Tibial artery (tissue), 4 donors: ENCODE data around the gene SREBF1.

Experiments
- DNase-seq, 2 donors: peaks; one replicate each; pipeline ENCODE4 v3.0.0-alpha.2; 2019
- H3K27ac ChIP-seq, 2 donors: fragments of 200-600 bp; sonication (generic) in 1 of 2; 1 replicate in 1 of 2; 2 replicates in 1 of 2; pipeline ENCODE4 v1.5.1; 2018 to 2019; ENCODE audit warnings: mild to moderate bottlenecking in 1 of 2
- H3K27me3 ChIP-seq, 2 donors: fragments of 200-600 bp; sonication (generic) in 1 of 2; one replicate each; pipeline versions ENCODE4 v1.5.1 to v1.6.0; 2016 to 2019
- H3K36me3 ChIP-seq, 3 donors: fragments of 200-600 bp; sonication (generic) in 2 of 3; one replicate each; pipeline ENCODE4 v1.5.1; 2016 to 2019; ENCODE audit warnings: mild to moderate bottlenecking in 2 of 3
- H3K4me1 ChIP-seq, 4 donors: fragments of 200-600 bp; sonication (generic) in 2 of 4; 1 replicate in 3 of 4; 2 replicates in 1 of 4; pipeline ENCODE4 v1.5.1; 2016 to 2019
- H3K4me3 ChIP-seq, 2 donors: fragments of 200-600 bp; sonication (generic) in 1 of 2; 1 replicate in 1 of 2; 2 replicates in 1 of 2; pipeline ENCODE4 v1.5.1; 2018 to 2019; ENCODE audit warnings: mild to moderate bottlenecking in 2 of 2
- H3K9me3 ChIP-seq, 3 donors: fragments of 200-600 bp; sonication (generic) in 1 of 3; one replicate each; pipeline ENCODE4 v1.5.1; 2016 to 2019
- intact Hi-C: fragments of 100-400 bp; cut with DNase I; formaldehyde crosslinking; loops from one replicate; pipeline ENCODE4 v1.15.0; 2023; ENCODE audit warnings: low total_unique reads
- TF ChIP-seq, protein P1 (sequence below), 2 experiments: fragments of 200-600 bp in 1 of 2; fragments of 450-650 bp in 1 of 2; IDR thresholded peaks; one replicate each; pipeline ENCODE4 v1.5.1; 2017 to 2019; ENCODE audit warnings: antibody characterized with exemption in 2 of 2, mild to moderate bottlenecking in 1 of 2, moderate library complexity in 1 of 2

SREBF1 gene

DNA sequence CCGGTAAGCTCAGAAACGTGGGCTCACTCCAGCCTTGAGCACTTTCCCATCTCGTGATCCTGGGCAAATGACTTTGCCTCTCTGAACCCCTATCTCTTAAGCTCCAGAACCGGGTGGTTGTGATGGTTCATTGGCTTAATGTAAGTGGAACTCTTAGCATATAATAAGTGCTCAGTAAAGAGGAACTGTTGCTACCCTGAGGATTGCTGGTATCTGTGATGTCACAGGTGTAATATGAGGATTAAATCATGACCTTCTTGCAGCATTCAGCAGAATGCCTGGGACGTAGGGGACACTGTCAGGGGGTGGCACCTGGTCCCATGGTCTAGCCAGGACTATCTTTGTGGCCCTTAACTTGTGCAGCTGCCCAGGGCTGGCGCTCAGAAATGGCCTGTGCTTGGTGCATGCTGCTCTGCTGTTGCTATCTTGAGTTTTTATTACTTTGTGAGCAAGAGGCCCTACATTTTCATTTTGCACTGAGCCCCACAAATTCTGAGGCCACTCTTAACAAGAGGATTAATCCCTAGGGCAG is 68.8 kb downstream of the SREBF1 start:
- intact Hi-C loops = no loop called here
- Histone ChIP-seq H3K27ac (no peak overlapping the region), H3K4me3 (no peak overlapping the region), H3K4me1 (peaks cover 0 to 35% (median 0%) of the 10 kb centered on the region in 4 donors), H3K27me3 (no peaks in the 10 kb centered on the region), H3K9me3 (no peaks in the 10 kb centered on the region), H3K36me3 (peaks cover 0 to 6% (median 0%) of the 10 kb centered on the region in 3 donors)
- DNase-seq = no peak
- TF ChIP-seq, protein P1, sequence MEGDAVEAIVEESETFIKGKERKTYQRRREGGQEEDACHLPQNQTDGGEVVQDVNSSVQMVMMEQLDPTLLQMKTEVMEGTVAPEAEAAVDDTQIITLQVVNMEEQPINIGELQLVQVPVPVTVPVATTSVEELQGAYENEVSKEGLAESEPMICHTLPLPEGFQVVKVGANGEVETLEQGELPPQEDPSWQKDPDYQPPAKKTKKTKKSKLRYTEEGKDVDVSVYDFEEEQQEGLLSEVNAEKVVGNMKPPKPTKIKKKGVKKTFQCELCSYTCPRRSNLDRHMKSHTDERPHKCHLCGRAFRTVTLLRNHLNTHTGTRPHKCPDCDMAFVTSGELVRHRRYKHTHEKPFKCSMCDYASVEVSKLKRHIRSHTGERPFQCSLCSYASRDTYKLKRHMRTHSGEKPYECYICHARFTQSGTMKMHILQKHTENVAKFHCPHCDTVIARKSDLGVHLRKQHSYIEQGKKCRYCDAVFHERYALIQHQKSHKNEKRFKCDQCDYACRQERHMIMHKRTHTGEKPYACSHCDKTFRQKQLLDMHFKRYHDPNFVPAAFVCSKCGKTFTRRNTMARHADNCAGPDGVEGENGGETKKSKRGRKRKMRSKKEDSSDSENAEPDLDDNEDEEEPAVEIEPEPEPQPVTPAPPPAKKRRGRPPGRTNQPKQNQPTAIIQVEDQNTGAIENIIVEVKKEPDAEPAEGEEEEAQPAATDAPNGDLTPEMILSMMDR (IDR thresholded peaks at IDR 0.05) = no peak

DNA sequence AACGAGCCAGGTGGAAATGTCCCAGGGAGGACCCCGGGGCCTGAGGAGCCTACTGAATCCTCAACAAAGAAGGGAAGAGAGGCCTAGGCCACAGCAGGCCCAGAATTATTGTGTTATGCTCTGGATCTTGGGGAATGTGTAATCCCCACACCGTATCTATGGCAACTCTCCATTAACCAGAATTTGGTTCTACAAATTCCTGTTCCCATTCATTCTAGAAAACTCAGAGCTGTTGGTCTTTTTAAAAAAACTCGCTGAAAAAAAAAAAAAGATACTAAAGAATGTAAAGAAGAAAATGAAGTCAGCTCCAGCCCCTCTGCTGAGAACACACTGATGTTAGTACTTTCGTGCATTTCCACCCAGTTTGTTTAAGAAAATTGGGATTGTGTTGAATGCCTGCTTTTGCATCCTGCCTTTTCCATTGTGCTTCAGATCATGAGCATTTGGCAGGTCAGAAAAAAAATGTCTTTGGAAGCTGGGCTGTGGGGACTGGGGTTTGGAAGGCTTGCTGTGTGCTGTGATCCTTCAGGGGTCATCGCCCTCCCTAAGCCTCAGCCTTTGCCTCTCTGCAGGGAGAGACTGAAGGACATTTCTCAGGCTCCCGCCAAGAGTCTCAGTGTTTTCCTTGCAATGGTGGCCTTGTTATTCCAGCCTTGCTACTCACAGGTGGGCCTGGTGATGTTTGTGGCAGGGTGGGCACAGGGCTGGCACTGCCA is 69.5 kb downstream of the SREBF1 start:
- no peaks in the 10 kb centered on the region for H3K9me3 ChIP-seq
- H3K4me3 ChIP-seq = no peak overlapping the region
- no peaks in the 10 kb centered on the region for H3K27me3 ChIP-seq
- DNase-seq = no peak
- H3K36me3 ChIP-seq = peaks cover 0 to 6% (median 0%) of the 10 kb centered on the region in 3 donors
- TF ChIP-seq, protein P1 (IDR thresholded peaks at IDR 0.05) = no peak
- intact Hi-C loops = no loop called here
- no peak overlapping the region for H3K27ac ChIP-seq
- peaks cover 0 to 33% (median 0%) of the 10 kb centered on the region in 4 donors for H3K4me1 ChIP-seq

DNA sequence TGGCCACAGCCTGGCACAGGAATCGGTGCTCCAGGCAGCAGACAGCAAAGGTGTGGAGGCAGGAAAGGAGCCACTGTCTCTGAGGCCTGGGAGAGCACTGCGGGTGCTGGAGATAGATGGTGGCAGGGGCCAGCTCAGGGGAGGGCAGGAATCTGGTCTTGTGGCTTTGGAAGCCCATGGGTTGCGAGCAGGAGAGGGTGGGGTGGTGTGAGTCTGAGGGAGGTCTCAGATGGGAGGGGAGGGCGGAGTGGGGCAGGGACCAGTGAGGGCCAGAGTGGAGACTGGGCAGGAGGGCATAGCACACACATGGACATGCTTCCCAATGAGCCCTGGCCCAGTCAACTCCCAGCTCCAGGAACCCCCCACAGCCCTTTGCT is 70.1 kb downstream of the SREBF1 start:
- intact Hi-C loops = no loop called here
- DNase-seq = no peak
- Histone ChIP-seq H3K4me3 (no peak overlapping the region), H3K27ac (no peak overlapping the region), H3K9me3 (no peaks in the 10 kb centered on the region), H3K27me3 (no peaks in the 10 kb centered on the region), H3K4me1 (peaks cover 0 to 27% (median 0%) of the 10 kb centered on the region in 4 donors), H3K36me3 (peaks cover 0 to 6% (median 0%) of the 10 kb centered on the region in 3 donors)
- TF ChIP-seq, protein P1 (IDR thresholded peaks at IDR 0.05) = no peak

DNA sequence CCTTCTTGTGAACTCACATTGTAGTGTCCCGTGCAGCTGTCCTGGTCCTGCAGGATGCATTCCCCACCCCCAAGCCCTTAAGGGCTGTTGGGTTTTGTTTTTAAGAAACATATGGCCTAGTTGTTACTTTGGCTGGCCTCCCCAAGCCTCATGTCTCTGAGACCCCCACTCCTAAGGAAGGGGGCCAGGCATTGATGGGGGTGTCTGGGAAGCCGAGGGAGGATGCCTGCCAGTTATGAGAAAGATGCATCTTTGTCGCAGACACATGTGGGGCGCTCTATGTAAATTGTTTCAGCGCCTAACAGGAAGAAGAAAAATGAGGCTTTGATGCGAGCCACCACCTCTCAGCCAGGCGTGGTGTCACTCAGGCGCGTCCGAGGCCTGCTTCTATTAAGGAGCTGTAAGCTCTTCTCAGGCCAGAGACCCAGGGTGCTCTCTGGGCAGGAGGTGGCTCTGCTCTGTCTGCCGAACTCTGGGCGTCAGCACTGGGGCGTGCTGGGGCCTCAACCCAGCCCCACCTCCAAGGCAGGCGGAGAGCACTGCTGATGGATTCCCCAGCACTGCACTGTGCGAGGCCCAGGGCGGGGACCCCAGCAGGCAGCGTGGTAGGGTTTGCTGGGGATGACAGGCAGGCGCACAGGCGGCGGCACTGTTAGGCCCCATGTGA is 70.6 kb downstream of the SREBF1 start:
- Histone ChIP-seq H3K9me3 (no peaks in the 10 kb centered on the region), H3K36me3 (peaks cover 0 to 6% (median 0%) of the 10 kb centered on the region in 3 donors), H3K27me3 (no peaks in the 10 kb centered on the region), H3K4me1 (peaks cover 0 to 22% (median 0%) of the 10 kb centered on the region in 4 donors), H3K4me3 (no peak overlapping the region), H3K27ac (no peak overlapping the region)
- intact Hi-C loops = no loop called here
- no peak for DNase-seq
- TF ChIP-seq, protein P1 (IDR thresholded peaks at IDR 0.05) = no peak

DNA sequence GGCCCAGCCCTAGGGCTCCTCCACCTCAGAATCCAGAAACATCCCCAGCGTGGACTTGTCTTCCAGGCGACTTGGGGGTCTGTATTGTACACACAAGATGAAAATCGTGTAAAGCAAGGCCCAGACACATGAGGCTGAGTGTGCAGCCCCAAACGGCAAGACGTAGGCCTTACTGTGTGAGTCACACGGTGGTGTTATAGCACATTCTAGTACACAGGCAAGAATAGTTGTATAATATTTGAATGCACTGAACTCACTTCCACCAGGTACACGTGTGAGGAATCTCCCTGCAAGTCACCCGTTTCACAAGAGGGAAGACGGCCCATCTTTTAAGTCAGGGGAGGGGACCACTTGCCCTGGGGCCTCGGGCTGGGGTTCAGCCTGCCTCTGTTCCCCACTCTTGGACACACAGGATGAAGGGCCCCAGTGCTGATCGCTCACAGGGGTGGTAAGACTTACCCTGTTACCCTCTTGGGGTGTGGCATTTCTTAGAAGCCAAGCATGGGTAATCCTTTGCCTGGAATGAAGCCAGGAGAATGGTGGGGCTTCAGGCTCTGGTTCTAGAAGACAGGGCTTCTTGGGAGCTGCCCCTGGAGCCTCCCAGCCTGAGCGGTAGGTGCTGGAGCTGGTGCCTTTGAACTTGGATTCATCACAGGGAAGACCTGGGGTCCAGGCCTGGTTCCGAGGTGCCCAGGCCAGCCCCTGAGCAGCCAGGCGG is 71.3 kb downstream of the SREBF1 start:
- H3K9me3 ChIP-seq = no peaks in the 10 kb centered on the region
- H3K27me3 ChIP-seq = no peaks in the 10 kb centered on the region
- peaks cover 0 to 6% (median 0%) of the 10 kb centered on the region in 3 donors for H3K36me3 ChIP-seq
- H3K4me1 ChIP-seq = peaks cover 0 to 20% (median 0%) of the 10 kb centered on the region in 4 donors
- no peak for DNase-seq
- TF ChIP-seq, protein P1 (IDR thresholded peaks at IDR 0.05) = no peak
- intact Hi-C loops = no loop called here
- H3K27ac ChIP-seq = no peak overlapping the region
- H3K4me3 ChIP-seq = no peak overlapping the region
